ENCODE data around the gene NOL7.

Gene NOL7

GRCh38 chr6:13638626-13639025 lies 23.5 kb downstream of the NOL7 start:
- Histone ChIP-seq H2BK12ac (ENCODE audit: low read length in 2 of 2) (no peak overlapping the region), H4K91ac (ENCODE audit: low read length) (no peak overlapping the region), H3K4me3 (ENCODE audit: insufficient read depth in 1 of 2, low read depth in 1 of 2, low read length in 2 of 2) (no peak overlapping the region), H2BK5ac (ENCODE audit: low read depth, low read length, poor library complexity, severe bottlenecking) (no peak overlapping the region), H3K9me3 (ENCODE audit: control insufficient read depth, low read length) (no peaks in the 10 kb centered on the region), H3K14ac (ENCODE audit: low read length in 2 of 2) (no peak overlapping the region), H3K4me1 (ENCODE audit: control insufficient read depth, insufficient read depth, low read depth, low read length) (no peaks in the 10 kb centered on the region), H3K4ac (ENCODE audit: low read depth in 1 of 2, low read length in 2 of 2) (no peak overlapping the region), H2BK15ac (ENCODE audit: low read depth, poor library complexity, severe bottlenecking) (no peak overlapping the region), H2AFZ (ENCODE audit: low read depth, low read length) (no peak overlapping the region), H3K18ac (ENCODE audit: low read depth in 1 of 2, low read length in 2 of 2) (no peak overlapping the region), H3K27ac (ENCODE audit: low read length, poor library complexity, severe bottlenecking) (no peak overlapping the region), H3K9ac (ENCODE audit: low read length) (no peak overlapping the region), H3K27me3 (ENCODE audit: control insufficient read depth in 1 of 2, insufficient read depth in 1 of 2, low read length in 2 of 2) (no peaks in the 10 kb centered on the region), H3K4me2 (ENCODE audit: low read length, poor library complexity, severe bottlenecking) (no peak overlapping the region), H3K23ac (ENCODE audit: low read length in 2 of 2) (no peak overlapping the region), H3K79me1 (replicated peaks; ENCODE audit: low read length, poor library complexity, severe bottlenecking) (peaks cover 8% of the 10 kb centered on the region), H2BK120ac (ENCODE audit: low read depth, low read length) (no peak overlapping the region), H3K36me3 (ENCODE audit: control insufficient read depth in 1 of 2, insufficient read depth in 2 of 2, low read depth in 1 of 2, low read length in 2 of 2) (peaks cover 5 to 94% of the 10 kb centered on the region in 2 experiments), H2AK5ac (ENCODE audit: low read length, severe bottlenecking) (no peak overlapping the region), H4K8ac (ENCODE audit: low read length) (no peak overlapping the region)
- DNase-seq = no peak
- 90% methylated on average over 2 of the region's 4 CpGs for WGBS

GRCh38 chr6:13641315-13641714 lies 26.2 kb downstream of the NOL7 start:
- no peak overlapping the region for H3K4me3 ChIP-seq (ENCODE audit: insufficient read depth in 1 of 2, low read depth in 1 of 2, low read length in 2 of 2)
- H4K91ac ChIP-seq (ENCODE audit: low read length) = no peak overlapping the region
- H2AFZ ChIP-seq (ENCODE audit: low read depth, low read length) = no peak overlapping the region
- whole genome bisulfite sequencing = 100% methylated on average over 1 of the region's 5 CpGs
- no peak overlapping the region for H3K27ac ChIP-seq (ENCODE audit: low read length, poor library complexity, severe bottlenecking)
- H3K9ac ChIP-seq (ENCODE audit: low read length) = peak overlapping the region; percentile 23
- H3K4ac ChIP-seq (ENCODE audit: low read depth in 1 of 2, low read length in 2 of 2) = no peak overlapping the region
- H3K4me1 ChIP-seq (ENCODE audit: control insufficient read depth, insufficient read depth, low read depth, low read length) = no peaks in the 10 kb centered on the region
- H2BK12ac ChIP-seq (ENCODE audit: low read length in 2 of 2) = no peak overlapping the region
- no peak overlapping the region for H3K18ac ChIP-seq (ENCODE audit: low read depth in 1 of 2, low read length in 2 of 2)
- H2BK120ac ChIP-seq (ENCODE audit: low read depth, low read length) = no peak overlapping the region
- H2AK5ac ChIP-seq (ENCODE audit: low read length, severe bottlenecking) = no peak overlapping the region
- H2BK15ac ChIP-seq (ENCODE audit: low read depth, poor library complexity, severe bottlenecking) = no peak overlapping the region
- H4K8ac ChIP-seq (ENCODE audit: low read length) = no peak overlapping the region
- no peak overlapping the region for H3K4me2 ChIP-seq (ENCODE audit: low read length, poor library complexity, severe bottlenecking)
- H2BK5ac ChIP-seq (ENCODE audit: low read depth, low read length, poor library complexity, severe bottlenecking) = no peak overlapping the region
- peaks cover 5 to 92% of the 10 kb centered on the region in 2 experiments for H3K36me3 ChIP-seq (ENCODE audit: control insufficient read depth in 1 of 2, insufficient read depth in 2 of 2, low read depth in 1 of 2, low read length in 2 of 2)
- peaks cover 10% of the 10 kb centered on the region for H3K79me1 ChIP-seq (replicated peaks; ENCODE audit: low read length, poor library complexity, severe bottlenecking)
- no peaks in the 10 kb centered on the region for H3K27me3 ChIP-seq (ENCODE audit: control insufficient read depth in 1 of 2, insufficient read depth in 1 of 2, low read length in 2 of 2)
- DNase-seq = no peak
- no peaks in the 10 kb centered on the region for H3K9me3 ChIP-seq (ENCODE audit: control insufficient read depth, low read length)
- no peak overlapping the region for H3K23ac ChIP-seq (ENCODE audit: low read length in 2 of 2)
- H3K14ac ChIP-seq (ENCODE audit: low read length in 2 of 2) = no peak overlapping the region

DNA sequence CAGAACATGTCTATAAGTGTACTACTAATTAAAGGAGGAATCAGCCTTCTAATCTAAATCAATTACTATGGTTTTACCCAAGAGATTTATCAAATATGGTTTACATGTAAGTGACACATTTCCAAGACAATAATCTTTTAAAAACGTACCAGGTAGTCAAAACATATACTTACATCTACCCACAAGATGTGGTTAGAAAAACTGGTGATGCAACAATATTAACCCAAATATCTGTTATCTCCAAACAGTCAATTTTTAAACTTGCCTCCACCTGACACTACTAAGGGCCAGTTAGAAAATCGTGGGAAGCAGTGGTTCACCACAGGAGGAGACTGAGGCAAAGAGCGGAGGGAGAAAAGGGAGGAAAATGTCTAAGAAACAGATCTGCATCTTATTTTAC lies 28.0 kb downstream of the NOL7 start:
- no peak overlapping the region for H3K27ac ChIP-seq (ENCODE audit: low read length, poor library complexity, severe bottlenecking)
- no peak overlapping the region for H2AK5ac ChIP-seq (ENCODE audit: low read length, severe bottlenecking)
- no peaks in the 10 kb centered on the region for H3K4me1 ChIP-seq (ENCODE audit: control insufficient read depth, insufficient read depth, low read depth, low read length)
- H2BK12ac ChIP-seq (ENCODE audit: low read length in 2 of 2) = no peak overlapping the region
- H4K91ac ChIP-seq (ENCODE audit: low read length) = no peak overlapping the region
- no peak overlapping the region for H3K4ac ChIP-seq (ENCODE audit: low read depth in 1 of 2, low read length in 2 of 2)
- no peak overlapping the region for H3K4me3 ChIP-seq (ENCODE audit: insufficient read depth in 1 of 2, low read depth in 1 of 2, low read length in 2 of 2)
- no peaks in the 10 kb centered on the region for H3K27me3 ChIP-seq (ENCODE audit: control insufficient read depth in 1 of 2, insufficient read depth in 1 of 2, low read length in 2 of 2)
- no peak for DNase-seq
- H2AFZ ChIP-seq (ENCODE audit: low read depth, low read length) = no peak overlapping the region
- no peak overlapping the region for H2BK120ac ChIP-seq (ENCODE audit: low read depth, low read length)
- no peak overlapping the region for H3K14ac ChIP-seq (ENCODE audit: low read length in 2 of 2)
- peaks cover 5 to 86% of the 10 kb centered on the region in 2 experiments for H3K36me3 ChIP-seq (ENCODE audit: control insufficient read depth in 1 of 2, insufficient read depth in 2 of 2, low read depth in 1 of 2, low read length in 2 of 2)
- no peak overlapping the region for H2BK15ac ChIP-seq (ENCODE audit: low read depth, poor library complexity, severe bottlenecking)
- 75% methylated on average over 1 of the region's 3 CpGs for WGBS
- no peak overlapping the region for H3K23ac ChIP-seq (ENCODE audit: low read length in 2 of 2)
- H2BK5ac ChIP-seq (ENCODE audit: low read depth, low read length, poor library complexity, severe bottlenecking) = no peak overlapping the region
- H3K9ac ChIP-seq (ENCODE audit: low read length) = no peak overlapping the region
- peaks cover 10% of the 10 kb centered on the region for H3K79me1 ChIP-seq (replicated peaks; ENCODE audit: low read length, poor library complexity, severe bottlenecking)
- H4K8ac ChIP-seq (ENCODE audit: low read length) = no peak overlapping the region
- H3K18ac ChIP-seq (ENCODE audit: low read depth in 1 of 2, low read length in 2 of 2) = no peak overlapping the region
- no peak overlapping the region for H3K4me2 ChIP-seq (ENCODE audit: low read length, poor library complexity, severe bottlenecking)
- no peaks in the 10 kb centered on the region for H3K9me3 ChIP-seq (ENCODE audit: control insufficient read depth, low read length)

DNA sequence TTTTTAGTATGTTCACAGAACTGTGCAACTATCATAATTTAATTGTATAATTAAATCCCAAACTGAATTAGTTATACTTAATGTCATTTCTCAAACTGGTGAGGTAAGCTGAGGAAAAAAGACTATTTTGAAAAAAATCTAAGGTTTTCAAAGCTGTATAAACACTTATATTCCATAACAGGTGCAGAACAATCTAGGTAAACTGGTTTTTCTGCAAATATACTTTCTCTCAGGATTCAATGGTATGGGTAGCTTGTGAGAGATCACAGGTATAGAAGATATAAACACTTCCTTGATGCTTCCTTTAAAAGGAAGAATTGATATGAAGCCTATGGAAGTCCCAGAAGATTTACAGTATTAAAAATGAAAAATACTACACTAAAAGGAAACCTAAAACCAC lies 33.7 kb downstream of the NOL7 start:
- Histone ChIP-seq H3K9ac (ENCODE audit: low read length) (no peak overlapping the region), H3K79me1 (replicated peaks; ENCODE audit: low read length, poor library complexity, severe bottlenecking) (peaks cover 19% of the 10 kb centered on the region), H3K4ac (ENCODE audit: low read depth in 1 of 2, low read length in 2 of 2) (no peak overlapping the region), H3K27ac (ENCODE audit: low read length, poor library complexity, severe bottlenecking) (no peak overlapping the region), H3K18ac (ENCODE audit: low read depth in 1 of 2, low read length in 2 of 2) (no peak overlapping the region), H3K4me1 (ENCODE audit: control insufficient read depth, insufficient read depth, low read depth, low read length) (no peaks in the 10 kb centered on the region), H2AK5ac (ENCODE audit: low read length, severe bottlenecking) (no peak overlapping the region), H2BK120ac (ENCODE audit: low read depth, low read length) (no peak overlapping the region), H3K9me3 (ENCODE audit: control insufficient read depth, low read length) (no peaks in the 10 kb centered on the region), H4K8ac (ENCODE audit: low read length) (no peak overlapping the region), H4K91ac (ENCODE audit: low read length) (no peak overlapping the region), H3K4me3 (ENCODE audit: insufficient read depth in 1 of 2, low read depth in 1 of 2, low read length in 2 of 2) (no peak overlapping the region), H3K14ac (ENCODE audit: low read length in 2 of 2) (no peak overlapping the region), H2AFZ (ENCODE audit: low read depth, low read length) (no peak overlapping the region), H3K27me3 (ENCODE audit: control insufficient read depth in 1 of 2, insufficient read depth in 1 of 2, low read length in 2 of 2) (no peaks in the 10 kb centered on the region), H2BK12ac (ENCODE audit: low read length in 2 of 2) (no peak overlapping the region), H3K36me3 (ENCODE audit: control insufficient read depth in 1 of 2, insufficient read depth in 2 of 2, low read depth in 1 of 2, low read length in 2 of 2) (peaks cover 0 to 58% of the 10 kb centered on the region in 2 experiments), H3K23ac (ENCODE audit: low read length in 2 of 2) (no peak overlapping the region), H2BK15ac (ENCODE audit: low read depth, poor library complexity, severe bottlenecking) (no peak overlapping the region), H3K4me2 (ENCODE audit: low read length, poor library complexity, severe bottlenecking) (no peak overlapping the region), H2BK5ac (ENCODE audit: low read depth, low read length, poor library complexity, severe bottlenecking) (no peak overlapping the region)
- no peak for DNase-seq
